Tibial artery (tissue), 4 donors: ENCODE results near the gene TIAM2.

Experiments used
- DNase-seq, 2 donors: peaks; one replicate each; pipeline ENCODE4 v3.0.0-alpha.2; 2019
- H3K27ac ChIP-seq, 2 donors: fragments of 200-600 bp; sonication (generic) in 1 of 2; 1 replicate in 1 of 2; 2 replicates in 1 of 2; pipeline ENCODE4 v1.5.1; 2018 to 2019; ENCODE audit warnings: mild to moderate bottlenecking in 1 of 2
- H3K27me3 ChIP-seq, 2 donors: fragments of 200-600 bp; sonication (generic) in 1 of 2; one replicate each; pipeline versions ENCODE4 v1.5.1 to v1.6.0; 2016 to 2019
- H3K36me3 ChIP-seq, 3 donors: fragments of 200-600 bp; sonication (generic) in 2 of 3; one replicate each; pipeline ENCODE4 v1.5.1; 2016 to 2019; ENCODE audit warnings: mild to moderate bottlenecking in 2 of 3
- H3K4me1 ChIP-seq, 4 donors: fragments of 200-600 bp; sonication (generic) in 2 of 4; 1 replicate in 3 of 4; 2 replicates in 1 of 4; pipeline ENCODE4 v1.5.1; 2016 to 2019
- H3K4me3 ChIP-seq, 2 donors: fragments of 200-600 bp; sonication (generic) in 1 of 2; 1 replicate in 1 of 2; 2 replicates in 1 of 2; pipeline ENCODE4 v1.5.1; 2018 to 2019; ENCODE audit warnings: mild to moderate bottlenecking in 2 of 2
- H3K9me3 ChIP-seq, 3 donors: fragments of 200-600 bp; sonication (generic) in 1 of 3; one replicate each; pipeline ENCODE4 v1.5.1; 2016 to 2019
- intact Hi-C: fragments of 100-400 bp; cut with DNase I; formaldehyde crosslinking; loops from one replicate; pipeline ENCODE4 v1.15.0; 2023; ENCODE audit warnings: low total_unique reads
- TF ChIP-seq, protein P1 (sequence below), 2 experiments: fragments of 200-600 bp in 1 of 2; fragments of 450-650 bp in 1 of 2; IDR thresholded peaks; one replicate each; pipeline ENCODE4 v1.5.1; 2017 to 2019; ENCODE audit warnings: antibody characterized with exemption in 2 of 2, mild to moderate bottlenecking in 1 of 2, moderate library complexity in 1 of 2

The TIAM2 gene

DNA sequence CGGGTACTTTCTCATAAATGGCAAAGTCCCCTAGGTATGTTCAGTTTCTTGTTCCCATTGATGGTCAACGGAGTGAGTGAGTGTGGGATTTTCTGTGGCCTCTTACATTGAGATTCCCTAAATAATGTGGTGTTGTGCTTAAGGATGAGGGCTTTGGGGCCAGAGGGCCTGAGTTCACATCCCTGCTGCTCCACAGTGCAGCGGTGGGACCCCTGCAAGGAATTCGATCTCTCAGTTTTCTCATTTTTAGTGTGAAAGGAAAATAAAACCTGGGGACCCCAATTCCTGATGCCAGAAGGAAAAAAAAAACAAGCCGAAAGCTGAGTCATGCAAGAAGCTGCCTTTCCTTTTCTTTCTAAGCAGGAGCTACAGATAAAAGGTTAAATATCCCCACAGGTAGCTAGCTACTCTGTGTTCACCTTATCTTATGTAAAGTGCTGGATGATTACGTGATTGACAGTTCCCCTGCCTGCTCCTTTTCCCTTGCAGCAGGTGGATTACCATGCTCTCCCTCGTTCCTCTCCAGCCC is 148.5 kb downstream of the TIAM2 start:
- H3K4me3 ChIP-seq = peak overlapping the region; percentile 35 to 38

DNA sequence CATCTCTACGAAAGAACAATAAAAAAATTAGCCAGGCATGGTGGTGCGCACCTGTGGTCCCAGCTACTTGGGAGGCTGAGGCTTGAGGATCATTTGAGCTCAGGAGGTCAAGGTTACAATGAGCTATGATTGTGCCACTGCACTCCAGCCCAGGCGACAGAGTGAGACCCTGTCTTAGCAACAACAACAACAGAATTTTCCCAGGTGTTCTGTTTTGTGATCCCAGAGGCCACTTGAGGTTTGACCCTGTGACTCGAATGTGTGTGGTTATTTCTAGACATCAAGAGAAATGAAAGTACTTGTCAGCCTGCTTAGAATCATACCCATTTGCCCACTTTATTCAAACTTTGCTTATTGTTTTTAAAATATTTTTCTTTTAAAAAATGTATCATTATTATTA is 151.1 kb downstream of the TIAM2 start:
- no peaks in the 10 kb centered on the region for H3K27me3 ChIP-seq
- TF ChIP-seq, protein P1, sequence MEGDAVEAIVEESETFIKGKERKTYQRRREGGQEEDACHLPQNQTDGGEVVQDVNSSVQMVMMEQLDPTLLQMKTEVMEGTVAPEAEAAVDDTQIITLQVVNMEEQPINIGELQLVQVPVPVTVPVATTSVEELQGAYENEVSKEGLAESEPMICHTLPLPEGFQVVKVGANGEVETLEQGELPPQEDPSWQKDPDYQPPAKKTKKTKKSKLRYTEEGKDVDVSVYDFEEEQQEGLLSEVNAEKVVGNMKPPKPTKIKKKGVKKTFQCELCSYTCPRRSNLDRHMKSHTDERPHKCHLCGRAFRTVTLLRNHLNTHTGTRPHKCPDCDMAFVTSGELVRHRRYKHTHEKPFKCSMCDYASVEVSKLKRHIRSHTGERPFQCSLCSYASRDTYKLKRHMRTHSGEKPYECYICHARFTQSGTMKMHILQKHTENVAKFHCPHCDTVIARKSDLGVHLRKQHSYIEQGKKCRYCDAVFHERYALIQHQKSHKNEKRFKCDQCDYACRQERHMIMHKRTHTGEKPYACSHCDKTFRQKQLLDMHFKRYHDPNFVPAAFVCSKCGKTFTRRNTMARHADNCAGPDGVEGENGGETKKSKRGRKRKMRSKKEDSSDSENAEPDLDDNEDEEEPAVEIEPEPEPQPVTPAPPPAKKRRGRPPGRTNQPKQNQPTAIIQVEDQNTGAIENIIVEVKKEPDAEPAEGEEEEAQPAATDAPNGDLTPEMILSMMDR (IDR thresholded peaks at IDR 0.05) = no peak
- H3K9me3 ChIP-seq = no peaks in the 10 kb centered on the region
- H3K27ac ChIP-seq = no peak overlapping the region
- intact Hi-C loops = no loop called here
- H3K4me1 ChIP-seq = peaks cover 0 to 23% (median 15%) of the 10 kb centered on the region in 4 donors
- no peak overlapping the region for H3K4me3 ChIP-seq
- H3K36me3 ChIP-seq = no peaks in the 10 kb centered on the region
- DNase-seq = no peak

More for the DNA sequence above, 148.5 kb downstream of the TIAM2 start:
- no peaks in the 10 kb centered on the region for H3K27me3 ChIP-seq
- intact Hi-C loops = no loop called here
- H3K36me3 ChIP-seq = no peaks in the 10 kb centered on the region
- DNase-seq = no peak
- no peaks in the 10 kb centered on the region for H3K9me3 ChIP-seq
- H3K4me1 ChIP-seq = peaks cover 0 to 30% (median 20%) of the 10 kb centered on the region in 4 donors
- peak overlapping the region; percentile 62 to 70 for H3K27ac ChIP-seq
- TF ChIP-seq, protein P1 (IDR thresholded peaks at IDR 0.05) = no peak

DNA sequence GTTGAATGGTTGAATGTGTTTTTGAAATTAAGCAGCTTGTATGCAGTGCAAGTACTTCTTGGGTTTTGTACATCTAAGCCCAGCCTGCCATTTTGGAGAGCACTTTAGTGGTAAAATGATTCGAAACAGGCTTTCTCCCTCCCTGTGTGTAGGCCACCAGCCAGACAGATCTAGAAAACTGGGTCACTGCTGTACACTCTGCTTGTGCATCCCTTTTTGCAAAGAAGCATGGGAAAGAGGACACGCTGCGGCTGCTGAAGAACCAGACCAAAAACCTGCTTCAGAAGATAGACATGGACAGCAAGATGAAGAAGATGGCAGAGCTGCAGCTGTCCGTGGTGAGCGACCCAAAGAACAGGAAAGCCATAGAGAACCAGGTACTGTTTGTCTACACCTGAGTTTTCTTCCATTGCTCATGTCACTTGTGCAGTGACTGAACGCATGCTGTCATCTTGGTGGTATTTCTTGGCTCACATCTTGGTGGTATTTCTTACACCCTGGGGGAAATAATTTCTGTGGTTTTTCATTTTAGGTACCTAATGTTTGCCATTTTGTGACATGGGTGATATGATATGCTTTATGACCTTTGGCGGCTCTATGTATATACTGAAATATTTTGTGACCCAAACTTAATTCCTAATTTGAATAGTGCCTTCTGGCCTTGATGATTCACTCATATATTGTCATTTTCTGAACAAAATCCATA is 153.0 kb downstream of the TIAM2 start:
- intact Hi-C loops = no loop called here
- H3K4me1 ChIP-seq = peaks cover 0 to 10% (median 5%) of the 10 kb centered on the region in 4 donors
- no peaks in the 10 kb centered on the region for H3K9me3 ChIP-seq
- no peaks in the 10 kb centered on the region for H3K27me3 ChIP-seq
- no peak overlapping the region for H3K27ac ChIP-seq
- no peak overlapping the region for H3K4me3 ChIP-seq
- TF ChIP-seq, protein P1 (IDR thresholded peaks at IDR 0.05) = no peak
- DNase-seq = no peak
- no peaks in the 10 kb centered on the region for H3K36me3 ChIP-seq

DNA sequence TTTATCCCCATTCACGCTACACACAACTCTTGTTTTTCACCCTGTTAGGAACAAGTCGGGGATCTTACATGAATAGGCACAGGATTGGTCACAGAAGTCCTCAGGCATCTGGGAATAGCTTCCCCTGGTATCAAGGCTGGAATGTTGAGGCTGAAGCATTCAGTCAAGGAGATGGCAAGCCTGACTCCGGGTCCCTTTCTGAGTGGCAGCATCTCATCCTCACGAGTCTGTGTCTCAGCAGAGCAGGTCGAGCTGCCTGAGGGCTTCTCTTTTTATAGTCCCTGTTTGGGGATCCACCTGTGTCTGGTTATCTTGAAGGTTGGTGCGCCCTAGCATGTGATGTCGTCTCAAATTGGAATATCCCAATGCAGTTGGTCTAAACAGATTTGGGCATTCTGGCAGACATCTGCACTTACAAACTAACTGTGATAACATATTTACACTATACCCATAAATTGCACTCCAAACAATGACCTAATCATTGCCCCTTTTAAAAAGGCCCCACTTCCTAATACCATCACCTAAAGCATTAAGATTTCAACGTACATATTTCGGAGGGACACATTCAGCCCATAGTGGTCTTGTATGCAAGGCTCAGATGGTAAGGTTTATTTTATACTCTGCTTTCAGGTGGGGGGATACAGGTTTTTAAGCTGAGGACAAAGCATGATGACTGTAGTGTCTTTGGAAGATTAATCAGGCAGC is 156.0 kb downstream of the TIAM2 start:
- TF ChIP-seq, protein P1 (IDR thresholded peaks at IDR 0.05) = no peak
- intact Hi-C loops = no loop called here
- no peak for DNase-seq
- no peaks in the 10 kb centered on the region for H3K36me3 ChIP-seq
- peaks cover 0 to 14% (median 11%) of the 10 kb centered on the region in 4 donors for H3K4me1 ChIP-seq
- no peak overlapping the region for H3K27ac ChIP-seq
- H3K4me3 ChIP-seq = no peak overlapping the region
- H3K9me3 ChIP-seq = no peaks in the 10 kb centered on the region
- no peaks in the 10 kb centered on the region for H3K27me3 ChIP-seq

DNA sequence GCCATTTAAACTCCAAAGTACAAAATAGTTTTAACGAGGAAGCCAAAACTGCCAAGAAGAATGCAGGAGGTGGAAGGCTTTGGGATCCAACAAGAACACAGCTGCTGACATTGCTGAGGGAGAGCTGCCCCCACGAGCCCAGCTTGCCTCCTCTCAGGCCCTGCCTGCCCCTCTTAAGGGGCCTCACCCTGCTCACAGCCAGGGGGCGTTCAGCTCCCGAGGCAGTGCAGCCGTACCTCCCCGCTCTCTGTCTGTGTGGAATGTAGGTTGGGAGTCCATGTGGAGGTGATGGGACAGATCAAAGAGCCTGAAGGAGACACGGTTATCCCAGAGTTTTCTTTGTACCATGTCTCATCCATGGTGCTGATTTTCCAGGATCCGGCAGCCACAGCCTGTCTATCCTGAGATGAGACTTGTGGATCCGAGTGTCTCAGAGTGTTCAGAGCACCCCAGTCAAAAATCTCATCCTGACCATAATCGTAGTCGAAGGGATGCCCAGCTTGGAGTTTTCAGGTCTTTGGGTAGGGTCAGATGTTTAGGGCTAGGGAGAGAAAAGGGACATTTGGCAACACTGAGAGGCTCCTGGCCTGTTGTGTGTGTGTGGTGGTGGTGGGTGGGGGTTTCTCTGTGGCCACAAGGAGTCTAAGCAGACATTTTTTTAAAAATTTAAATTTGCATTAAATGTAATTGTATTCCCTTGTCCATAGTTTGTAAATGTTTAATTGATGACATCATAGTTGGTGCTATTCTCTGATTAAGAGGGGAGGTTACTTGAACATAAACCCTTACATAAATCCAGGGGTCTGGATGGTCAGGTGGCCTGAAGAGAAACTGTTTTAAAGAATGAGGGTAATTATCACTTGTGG is 157.3 kb downstream of the TIAM2 start:
- no peak for DNase-seq
- H3K4me3 ChIP-seq = no peak overlapping the region
- H3K27me3 ChIP-seq = no peaks in the 10 kb centered on the region
- peaks cover 0 to 15% (median 12%) of the 10 kb centered on the region in 4 donors for H3K4me1 ChIP-seq
- no peaks in the 10 kb centered on the region for H3K36me3 ChIP-seq
- TF ChIP-seq, protein P1 (IDR thresholded peaks at IDR 0.05) = no peak
- intact Hi-C loops = no loop called here
- no peak overlapping the region for H3K27ac ChIP-seq
- H3K9me3 ChIP-seq = no peaks in the 10 kb centered on the region
